ENCODE results near the gene LRCH1. TPM values are rescaled to one million over a fixed set of nuclear protein-coding genes. Genes with fewer than 3 reads are reported as not detected.
A peak's percentile ranks its signal among the peaks of the same experiment; 100 is the strongest.

LRCH1 gene
- total and polyA plus RNA-seq, 2 donors from 2014 or later, result 10.2 to 39.0 TPM

DNA sequence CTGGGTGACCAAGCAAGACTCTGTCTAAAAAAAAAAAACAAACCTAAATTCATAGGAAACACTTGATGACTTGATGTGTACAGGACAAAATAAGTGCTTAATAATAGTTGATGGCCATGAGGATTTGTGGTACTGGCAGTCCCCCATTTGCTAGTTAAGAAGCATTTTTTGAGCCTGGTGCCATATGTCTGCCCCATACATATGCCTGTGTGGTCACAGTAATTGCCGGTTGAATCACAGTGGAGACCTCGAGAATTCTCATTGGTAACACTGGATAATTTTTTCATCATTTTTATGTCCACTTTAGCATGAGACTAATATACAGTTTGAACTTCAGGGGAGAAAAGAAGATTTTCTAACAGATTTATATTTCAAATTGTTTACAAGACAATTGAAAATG, 79.2 kb downstream of the LRCH1 start:
- Histone ChIP-seq H3K36me3 (ENCODE audit: control insufficient read depth in 2 of 3, insufficient read depth in 3 of 3, low read length in 3 of 3) (no peaks in the 10 kb centered on the region), H3K27ac (ENCODE audit: low read depth in 2 of 2, low read length in 2 of 2) (no peak overlapping the region), H3K9me3 (ENCODE audit: control insufficient read depth in 2 of 3, insufficient read depth in 1 of 3, low read length in 3 of 3) (no peaks in the 10 kb centered on the region), H3K4me3 (ENCODE audit: low read length in 3 of 3) (no peak overlapping the region), H3K4me1 (ENCODE audit: control insufficient read depth in 2 of 3, insufficient read depth in 2 of 3, low read depth in 1 of 3, low read length in 3 of 3) (peaks cover 2 to 22% (median 20%) of the 10 kb centered on the region in 3 donors), H3K9ac (ENCODE audit: low read length in 3 of 3) (no peak overlapping the region), H3K27me3 (ENCODE audit: control insufficient read depth, insufficient read depth, low read length) (no peaks in the 10 kb centered on the region)
- no peak for DNase-seq
- TF ChIP-seq, protein P1, sequence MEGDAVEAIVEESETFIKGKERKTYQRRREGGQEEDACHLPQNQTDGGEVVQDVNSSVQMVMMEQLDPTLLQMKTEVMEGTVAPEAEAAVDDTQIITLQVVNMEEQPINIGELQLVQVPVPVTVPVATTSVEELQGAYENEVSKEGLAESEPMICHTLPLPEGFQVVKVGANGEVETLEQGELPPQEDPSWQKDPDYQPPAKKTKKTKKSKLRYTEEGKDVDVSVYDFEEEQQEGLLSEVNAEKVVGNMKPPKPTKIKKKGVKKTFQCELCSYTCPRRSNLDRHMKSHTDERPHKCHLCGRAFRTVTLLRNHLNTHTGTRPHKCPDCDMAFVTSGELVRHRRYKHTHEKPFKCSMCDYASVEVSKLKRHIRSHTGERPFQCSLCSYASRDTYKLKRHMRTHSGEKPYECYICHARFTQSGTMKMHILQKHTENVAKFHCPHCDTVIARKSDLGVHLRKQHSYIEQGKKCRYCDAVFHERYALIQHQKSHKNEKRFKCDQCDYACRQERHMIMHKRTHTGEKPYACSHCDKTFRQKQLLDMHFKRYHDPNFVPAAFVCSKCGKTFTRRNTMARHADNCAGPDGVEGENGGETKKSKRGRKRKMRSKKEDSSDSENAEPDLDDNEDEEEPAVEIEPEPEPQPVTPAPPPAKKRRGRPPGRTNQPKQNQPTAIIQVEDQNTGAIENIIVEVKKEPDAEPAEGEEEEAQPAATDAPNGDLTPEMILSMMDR (IDR thresholded peaks at IDR 0.05; ENCODE audit: borderline replicate concordance, extremely low read depth, insufficient read depth), result no peak
- FAIRE-seq, result no peak
- intact Hi-C loops (cut with DNase I), result no loop called here

GRCh38 chr13:46633416-46633815, 80.4 kb downstream of the LRCH1 start:
- peak in 1 of 5 donors; percentile 43 for DNase-seq
- intact Hi-C loops (cut with DNase I), result no loop called here

DNA sequence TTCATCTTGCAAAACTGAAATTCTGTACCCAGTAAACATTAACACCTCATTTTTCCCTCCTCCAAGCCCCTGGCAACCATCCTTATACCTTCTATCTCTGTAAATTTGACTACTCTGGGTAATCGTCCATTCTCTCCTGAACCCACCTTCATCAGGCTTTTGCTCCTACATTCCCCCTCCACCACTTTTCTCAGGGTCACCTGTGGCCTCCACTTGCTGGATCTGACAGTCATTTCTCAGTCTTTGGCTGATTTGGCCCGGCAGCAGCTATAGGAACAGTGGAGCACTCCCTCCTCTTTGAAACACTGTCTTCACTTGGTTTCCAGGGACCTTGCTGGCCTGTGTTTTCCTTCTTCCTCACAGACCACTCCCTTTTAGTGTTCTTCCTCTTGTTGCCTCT, 83.5 kb downstream of the LRCH1 start:
- no peak overlapping the region for H3K27ac ChIP-seq (ENCODE audit: low read depth in 2 of 2, low read length in 2 of 2)
- DNase-seq (no peak), FAIRE-seq (no peak)
- intact Hi-C loops (cut with DNase I), result no loop called here
- no peaks in the 10 kb centered on the region for H3K36me3 ChIP-seq (ENCODE audit: control insufficient read depth in 2 of 3, insufficient read depth in 3 of 3, low read length in 3 of 3)
- H3K27me3 ChIP-seq (ENCODE audit: control insufficient read depth, insufficient read depth, low read length), result no peaks in the 10 kb centered on the region
- no peak overlapping the region for H3K9ac ChIP-seq (ENCODE audit: low read length in 3 of 3)
- TF ChIP-seq, protein P1 (IDR thresholded peaks at IDR 0.05; ENCODE audit: borderline replicate concordance, extremely low read depth, insufficient read depth), result no peak
- no peaks in the 10 kb centered on the region for H3K9me3 ChIP-seq (ENCODE audit: control insufficient read depth in 2 of 3, insufficient read depth in 1 of 3, low read length in 3 of 3)
- H3K4me1 ChIP-seq (ENCODE audit: control insufficient read depth in 2 of 3, insufficient read depth in 2 of 3, low read depth in 1 of 3, low read length in 3 of 3), result peaks cover 6 to 28% (median 25%) of the 10 kb centered on the region in 3 donors
- H3K4me3 ChIP-seq (ENCODE audit: low read length in 3 of 3), result no peak overlapping the region

More at GRCh38 chr13:46633416-46633815, 80.4 kb downstream of the LRCH1 start:
- TF ChIP-seq, protein P1 (IDR thresholded peaks at IDR 0.05; ENCODE audit: borderline replicate concordance, extremely low read depth, insufficient read depth), result no peak
- no peak for FAIRE-seq
- Histone ChIP-seq H3K27ac (ENCODE audit: low read depth in 2 of 2, low read length in 2 of 2) (peak overlapping the region in 1 of 2 donors; percentile 42), H3K27me3 (ENCODE audit: control insufficient read depth, insufficient read depth, low read length) (no peaks in the 10 kb centered on the region), H3K9me3 (ENCODE audit: control insufficient read depth in 2 of 3, insufficient read depth in 1 of 3, low read length in 3 of 3) (no peaks in the 10 kb centered on the region), H3K36me3 (ENCODE audit: control insufficient read depth in 2 of 3, insufficient read depth in 3 of 3, low read length in 3 of 3) (no peaks in the 10 kb centered on the region), H3K9ac (ENCODE audit: low read length in 3 of 3) (no peak overlapping the region), H3K4me3 (ENCODE audit: low read length in 3 of 3) (no peak overlapping the region), H3K4me1 (ENCODE audit: control insufficient read depth in 2 of 3, insufficient read depth in 2 of 3, low read depth in 1 of 3, low read length in 3 of 3) (peaks cover 2 to 24% (median 23%) of the 10 kb centered on the region in 3 donors)

GRCh38 chr13:46637213-46637612, 84.2 kb downstream of the LRCH1 start:
- Histone ChIP-seq H3K4me3 (ENCODE audit: low read length in 3 of 3) (no peak overlapping the region), H3K36me3 (ENCODE audit: control insufficient read depth in 2 of 3, insufficient read depth in 3 of 3, low read length in 3 of 3) (no peaks in the 10 kb centered on the region), H3K27ac (ENCODE audit: low read depth in 2 of 2, low read length in 2 of 2) (no peak overlapping the region), H3K9me3 (ENCODE audit: control insufficient read depth in 2 of 3, insufficient read depth in 1 of 3, low read length in 3 of 3) (no peaks in the 10 kb centered on the region), H3K9ac (ENCODE audit: low read length in 3 of 3) (no peak overlapping the region), H3K27me3 (ENCODE audit: control insufficient read depth, insufficient read depth, low read length) (no peaks in the 10 kb centered on the region), H3K4me1 (ENCODE audit: control insufficient read depth in 2 of 3, insufficient read depth in 2 of 3, low read depth in 1 of 3, low read length in 3 of 3) (peaks cover 6 to 32% (median 31%) of the 10 kb centered on the region in 3 donors)
- DNase-seq (no peak), FAIRE-seq (no peak)
- intact Hi-C loops (cut with DNase I), result no loop called here
- TF ChIP-seq, protein P1 (IDR thresholded peaks at IDR 0.05; ENCODE audit: borderline replicate concordance, extremely low read depth, insufficient read depth), result no peak

Measured in kidney (tissue), 14 donors.